Panc1 (cell line): ENCODE data around the gene HMCN2. TPM values are rescaled to one million over a fixed set of nuclear protein-coding genes. Genes with fewer than 3 reads are reported as not detected.

Source experiments
- ATAC-seq: fragments of 200-7000 bp; cut with Tn5 transposase; 2 replicates; pipeline ENCODE4 v1.9.1; 2020; ENCODE audit warnings: mild to moderate bottlenecking, moderate library complexity
- BruUV-seq: library from RNA; stranded (reverse); fragments of 400-500 nt; replicated peaks from 2 replicates; lab custom pipeline; 2021; lab: Mats Ljungman, UMichigan
- CTCF ChIA-PET: fragments of 300-600 bp; sonication (Branson Sonifier 250); formaldehyde crosslinking; loops from one replicate; lab custom pipeline; 2022; ENCODE audit warnings: antibody characterized with exemption; lab: Charles Lee
- POLR2A ChIA-PET: fragments of 300-600 bp; sonication (Branson Sonifier 250); formaldehyde crosslinking; loops from one replicate; lab custom pipeline; 2022; ENCODE audit warnings: antibody characterized with exemption; lab: Charles Lee
- DNase-seq: peaks from one replicate; pipeline ENCODE4 v3.0.0-alpha.2; 2010; ENCODE audit warnings: low read depth, low spot score
- H3K27ac ChIP-seq: 2 replicates; pipeline ENCODE4 v1.5.1; 2011; ENCODE audit warnings: mild to moderate bottlenecking, low read length, inconsistent platforms
- H3K27me3 ChIP-seq: fragments of 200-500 bp; sonication (Bioruptor generic); 2 replicates; pipeline ENCODE4 v1.6.0; 2014; ENCODE audit warnings: low read length, inconsistent platforms; ENCODE audit not compliant: control insufficient read depth, insufficient read depth
- H3K36me3 ChIP-seq: fragments of 200-500 bp; sonication (Bioruptor generic); 2 replicates; pipeline ENCODE4 v1.5.1; 2014; ENCODE audit warnings: inconsistent platforms, mild to moderate bottlenecking, low read length, moderate library complexity; ENCODE audit not compliant: control insufficient read depth, insufficient read depth
- H3K4me1 ChIP-seq: 2 replicates; pipeline ENCODE4 v1.5.1; 2011; ENCODE audit warnings: inconsistent platforms, mild to moderate bottlenecking, low read length, moderate library complexity; ENCODE audit not compliant: control insufficient read depth, insufficient read depth
- H3K4me3 ChIP-seq, 2 experiments: 2 replicates each; pipeline ENCODE4 v1.5.1; 2011 to 2012; ENCODE audit warnings: low read depth in 2 of 2, low read length in 2 of 2, mild to moderate bottlenecking in 2 of 2, inconsistent platforms in 1 of 2, moderate library complexity in 1 of 2
- H3K9me3 ChIP-seq: fragments of 200-500 bp; sonication (Bioruptor generic); 2 replicates; pipeline ENCODE4 v1.5.1; 2014; ENCODE audit warnings: low read depth, mild to moderate bottlenecking, inconsistent platforms, low read length, moderate library complexity; ENCODE audit not compliant: control insufficient read depth, insufficient read depth
- POLR2AphosphoS5 ChIP-seq: IDR thresholded peaks from 2 replicates; pipeline ENCODE4 v1.6.1; 2012; ENCODE audit warnings: mild to moderate bottlenecking, low read depth, low read length, moderate library complexity
- SIN3A ChIP-seq: IDR thresholded peaks from 2 replicates; pipeline ENCODE4 v1.6.1; 2012; ENCODE audit warnings: low read depth, mild to moderate bottlenecking, low read length, moderate library complexity, borderline replicate concordance; ENCODE audit not compliant: insufficient read depth
- TCF7L2 ChIP-seq: IDR thresholded peaks from 2 replicates; pipeline ENCODE4 v1.6.1; 2011; ENCODE audit warnings: mild to moderate bottlenecking, low read depth, low read length, inconsistent platforms
- in situ Hi-C: cut with HindIII; loops from 2 replicates; pipeline ENCODE4 v1.10.0; 2016; ENCODE audit warnings: low sequenced_read_pairs, low pct_unique_long_range_greater_than_20kb
- intact Hi-C: fragments of 100-400 bp; cut with micrococcal nuclease; formaldehyde crosslinking; loops from one replicate; pipeline ENCODE4 v1.10.0; 2022; ENCODE audit not compliant: unreplicated experiment
- total RNA-seq: library from RNA; stranded (reverse); gene quantifications from one replicate; pipeline ENCODE4 v1.2.1, GENCODE V29; 2021; ENCODE audit not compliant: unreplicated experiment
- TF ChIP-seq, protein P1 (sequence below): fragments of 450-650 bp; IDR thresholded peaks from 2 replicates; pipeline ENCODE4 v1.5.1; 2017; ENCODE audit warnings: mild to moderate bottlenecking
- TF ChIP-seq, protein P2 (sequence below), 2 experiments: IDR thresholded peaks; 2 replicates each; pipeline ENCODE4 v1.6.1; 2011 to 2012; ENCODE audit warnings: low read depth in 2 of 2, control low read depth in 1 of 2, low read length in 1 of 2, mild to moderate bottlenecking in 1 of 2, moderate library complexity in 1 of 2; ENCODE audit not compliant: insufficient read depth in 1 of 2

HMCN2 gene
- total RNA-seq, 1 experiment from 2014 or later: 0.05 TPM

DNA sequence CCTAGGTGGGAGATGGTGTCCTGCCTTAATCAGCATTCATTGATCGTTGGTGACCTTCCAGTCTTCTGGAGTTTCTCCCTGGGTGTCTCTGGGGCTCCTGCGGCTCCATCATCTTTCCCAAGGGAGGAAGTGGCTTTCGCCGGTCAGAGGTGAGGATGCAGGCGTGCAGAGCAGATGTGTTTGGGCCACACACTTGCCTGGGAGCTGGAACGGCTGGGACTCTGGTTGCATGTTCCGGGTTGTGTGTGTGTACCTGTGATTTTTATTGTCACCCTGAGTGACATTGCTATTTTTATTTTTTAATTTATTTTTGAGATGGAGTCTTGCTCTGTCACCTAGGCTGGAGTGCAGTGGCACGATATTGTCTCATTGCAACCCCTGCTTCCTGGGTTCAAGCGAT, 9.6 kb downstream of the HMCN2 start:
- ChIA-PET POLR2A (no interaction called here), CTCF (no interaction called here)
- Histone ChIP-seq H3K27me3 (no peaks in the 10 kb centered on the region), H3K36me3 (no peaks in the 10 kb centered on the region), H3K4me1 (no peaks in the 10 kb centered on the region), H3K27ac (no peak overlapping the region), H3K4me3 (no peak overlapping the region), H3K9me3 (no peaks in the 10 kb centered on the region)
- ATAC-seq (no peak), DNase-seq (no peak)
- in situ Hi-C loops: no loop called here
- TF ChIP-seq, protein P1, sequence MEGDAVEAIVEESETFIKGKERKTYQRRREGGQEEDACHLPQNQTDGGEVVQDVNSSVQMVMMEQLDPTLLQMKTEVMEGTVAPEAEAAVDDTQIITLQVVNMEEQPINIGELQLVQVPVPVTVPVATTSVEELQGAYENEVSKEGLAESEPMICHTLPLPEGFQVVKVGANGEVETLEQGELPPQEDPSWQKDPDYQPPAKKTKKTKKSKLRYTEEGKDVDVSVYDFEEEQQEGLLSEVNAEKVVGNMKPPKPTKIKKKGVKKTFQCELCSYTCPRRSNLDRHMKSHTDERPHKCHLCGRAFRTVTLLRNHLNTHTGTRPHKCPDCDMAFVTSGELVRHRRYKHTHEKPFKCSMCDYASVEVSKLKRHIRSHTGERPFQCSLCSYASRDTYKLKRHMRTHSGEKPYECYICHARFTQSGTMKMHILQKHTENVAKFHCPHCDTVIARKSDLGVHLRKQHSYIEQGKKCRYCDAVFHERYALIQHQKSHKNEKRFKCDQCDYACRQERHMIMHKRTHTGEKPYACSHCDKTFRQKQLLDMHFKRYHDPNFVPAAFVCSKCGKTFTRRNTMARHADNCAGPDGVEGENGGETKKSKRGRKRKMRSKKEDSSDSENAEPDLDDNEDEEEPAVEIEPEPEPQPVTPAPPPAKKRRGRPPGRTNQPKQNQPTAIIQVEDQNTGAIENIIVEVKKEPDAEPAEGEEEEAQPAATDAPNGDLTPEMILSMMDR: no peak
- TF ChIP-seq TCF7L2 (no peak), SIN3A (no peak), POLR2AphosphoS5 (no peak)
- TF ChIP-seq, protein P2, sequence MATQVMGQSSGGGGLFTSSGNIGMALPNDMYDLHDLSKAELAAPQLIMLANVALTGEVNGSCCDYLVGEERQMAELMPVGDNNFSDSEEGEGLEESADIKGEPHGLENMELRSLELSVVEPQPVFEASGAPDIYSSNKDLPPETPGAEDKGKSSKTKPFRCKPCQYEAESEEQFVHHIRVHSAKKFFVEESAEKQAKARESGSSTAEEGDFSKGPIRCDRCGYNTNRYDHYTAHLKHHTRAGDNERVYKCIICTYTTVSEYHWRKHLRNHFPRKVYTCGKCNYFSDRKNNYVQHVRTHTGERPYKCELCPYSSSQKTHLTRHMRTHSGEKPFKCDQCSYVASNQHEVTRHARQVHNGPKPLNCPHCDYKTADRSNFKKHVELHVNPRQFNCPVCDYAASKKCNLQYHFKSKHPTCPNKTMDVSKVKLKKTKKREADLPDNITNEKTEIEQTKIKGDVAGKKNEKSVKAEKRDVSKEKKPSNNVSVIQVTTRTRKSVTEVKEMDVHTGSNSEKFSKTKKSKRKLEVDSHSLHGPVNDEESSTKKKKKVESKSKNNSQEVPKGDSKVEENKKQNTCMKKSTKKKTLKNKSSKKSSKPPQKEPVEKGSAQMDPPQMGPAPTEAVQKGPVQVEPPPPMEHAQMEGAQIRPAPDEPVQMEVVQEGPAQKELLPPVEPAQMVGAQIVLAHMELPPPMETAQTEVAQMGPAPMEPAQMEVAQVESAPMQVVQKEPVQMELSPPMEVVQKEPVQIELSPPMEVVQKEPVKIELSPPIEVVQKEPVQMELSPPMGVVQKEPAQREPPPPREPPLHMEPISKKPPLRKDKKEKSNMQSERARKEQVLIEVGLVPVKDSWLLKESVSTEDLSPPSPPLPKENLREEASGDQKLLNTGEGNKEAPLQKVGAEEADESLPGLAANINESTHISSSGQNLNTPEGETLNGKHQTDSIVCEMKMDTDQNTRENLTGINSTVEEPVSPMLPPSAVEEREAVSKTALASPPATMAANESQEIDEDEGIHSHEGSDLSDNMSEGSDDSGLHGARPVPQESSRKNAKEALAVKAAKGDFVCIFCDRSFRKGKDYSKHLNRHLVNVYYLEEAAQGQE (IDR thresholded peaks at IDR 0.05; ENCODE audit: insufficient read depth in 1 of 2, low read depth in 2 of 2, low read length in 1 of 2): no peak
- no TSS peak for BruUV-seq
- intact Hi-C loops: no loop called here

DNA sequence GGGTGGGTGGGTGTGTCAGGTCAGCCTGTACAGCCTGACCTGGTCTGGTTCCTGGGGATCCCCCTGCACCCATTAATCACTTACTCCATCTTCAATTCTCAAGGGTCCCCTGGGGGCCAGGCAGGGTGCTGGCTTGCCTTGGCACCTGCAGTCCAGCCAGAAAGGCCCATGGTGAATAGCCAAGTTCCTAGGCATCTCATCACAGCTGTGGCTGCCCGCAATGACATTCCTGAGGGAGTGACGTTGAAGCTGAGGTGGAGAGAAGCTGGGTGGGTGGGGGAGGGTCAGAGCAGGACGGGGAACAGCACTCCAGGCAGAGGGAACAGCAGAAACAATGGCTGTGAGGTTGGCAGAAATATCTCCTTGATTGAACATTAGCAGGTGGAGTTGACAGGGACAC, 10.6 kb downstream of the HMCN2 start:
- no peaks in the 10 kb centered on the region for H3K9me3 ChIP-seq
- ATAC-seq: no peak
- no TSS peak for BruUV-seq
- H3K4me3 ChIP-seq: no peak overlapping the region
- POLR2A ChIA-PET: interaction anchor here (0.6 kb wide), 1 partner anchor 549 kb away, joined by 3 read pairs; no protein-coding TSS in a partner anchor
- DNase-seq: no peak
- TF ChIP-seq POLR2AphosphoS5: no peak
- TF ChIP-seq, protein P1: no peak
- TF ChIP-seq, protein P2 (IDR thresholded peaks at IDR 0.05; ENCODE audit: insufficient read depth in 1 of 2, low read depth in 2 of 2, low read length in 1 of 2): no peak
- no peak for TF ChIP-seq TCF7L2
- TF ChIP-seq SIN3A: no peak
- no peaks in the 10 kb centered on the region for H3K27me3 ChIP-seq
- no peak overlapping the region for H3K27ac ChIP-seq
- in situ Hi-C loops: no loop called here
- no peaks in the 10 kb centered on the region for H3K36me3 ChIP-seq
- CTCF ChIA-PET: no interaction called here
- no peaks in the 10 kb centered on the region for H3K4me1 ChIP-seq
- intact Hi-C loops: no loop called here
